Testis (tissue), 2 donors: ENCODE results near the gene SWSAP1.

Experiments used
- CTCF ChIP-seq, 3 experiments: fragments of 450-650 bp in 2 of 3; fragments of 200-600 bp in 1 of 3; sonication (generic) in 1 of 3; IDR thresholded peaks; one replicate each; pipeline ENCODE4 v1.5.1; 2016 to 2019; ENCODE audit warnings: antibody characterized with exemption in 3 of 3, mild to moderate bottlenecking in 2 of 3, moderate library complexity in 1 of 3
- POLR2A ChIP-seq: fragments of 450-650 bp; IDR thresholded peaks from one replicate; pipeline ENCODE4 v1.6.1; 2017; ENCODE audit warnings: antibody characterized with exemption, mild to moderate bottlenecking, moderate library complexity

GRCh38 chr19:11373885-11374432 lies 507 bp upstream of the SWSAP1 start:
- TF ChIP-seq CTCF (IDR thresholded peaks at IDR 0.05) (no peak), POLR2A (no peak)
